ENCODE measurements around the gene GTF3C2. TPM values are rescaled to one million over a fixed set of nuclear protein-coding genes. Genes with fewer than 3 reads are reported as not detected.

GTF3C2 gene
- total RNA-seq, 1 experiment from 2014 or later, result 85.4 TPM

GRCh38 chr2:27308359-27308881, 48.1 kb downstream of the GTF3C2 start, which contains the start of gene UCN:
TSS of gene UCN (minus strand) at chr2:27308445. CDS start at chr2:27307895, 550 bp downstream.
- CTCF ChIA-PET, result no interaction called here
- Mint-ChIP-seq H3K9me3 (ENCODE audit: low read depth, unreplicated experiment) (no peaks in the 10 kb centered on the region), H3K4me3 (ENCODE audit: low read depth, unreplicated experiment) (peak within 1 kb of the TSS; percentile 65), H3K4me1 (ENCODE audit: low read depth, unreplicated experiment) (no peaks in the 10 kb centered on the region), H3K36me3 (ENCODE audit: insufficient read depth, unreplicated experiment) (peaks cover 19% of the 10 kb centered on the region), H3K27me3 (ENCODE audit: unreplicated experiment) (peaks cover 23% of the 10 kb centered on the region), H3K27ac (ENCODE audit: unreplicated experiment) (no peak within 1 kb of the TSS)
- BruUV-seq (replicated peaks), result no TSS peak
- no peak for DNase-seq
- intact Hi-C loops (cut with micrococcal nuclease; ENCODE audit: unreplicated experiment), result no loop called here
- TF ChIP-seq CTCF (IDR thresholded peaks at IDR 0.05; ENCODE audit: unreplicated experiment), result no peak

GRCh38 chr2:27307545-27308358, 48.8 kb downstream of the GTF3C2 start:
- no peak for TF ChIP-seq CTCF (IDR thresholded peaks at IDR 0.05; ENCODE audit: unreplicated experiment)
- peaks cover 23% of the 10 kb centered on the region for H3K27me3 Mint-ChIP-seq (ENCODE audit: unreplicated experiment)
- no peaks in the 10 kb centered on the region for H3K9me3 Mint-ChIP-seq (ENCODE audit: low read depth, unreplicated experiment)
- peak overlapping the region; percentile 65 for H3K4me3 Mint-ChIP-seq (ENCODE audit: low read depth, unreplicated experiment)
- no TSS peak for BruUV-seq (replicated peaks)
- intact Hi-C loops (cut with micrococcal nuclease; ENCODE audit: unreplicated experiment), result no loop called here
- CTCF ChIA-PET, result no interaction called here
- no peak for DNase-seq
- no peak overlapping the region for H3K27ac Mint-ChIP-seq (ENCODE audit: unreplicated experiment)
- peaks cover 19% of the 10 kb centered on the region for H3K36me3 Mint-ChIP-seq (ENCODE audit: insufficient read depth, unreplicated experiment)
- no peaks in the 10 kb centered on the region for H3K4me1 Mint-ChIP-seq (ENCODE audit: low read depth, unreplicated experiment)

GRCh38 chr2:27307287-27307544, 49.3 kb downstream of the GTF3C2 start:
- Mint-ChIP-seq H3K9me3 (ENCODE audit: low read depth, unreplicated experiment) (no peaks in the 10 kb centered on the region), H3K27ac (ENCODE audit: unreplicated experiment) (no peak overlapping the region), H3K36me3 (ENCODE audit: insufficient read depth, unreplicated experiment) (peaks cover 19% of the 10 kb centered on the region), H3K4me1 (ENCODE audit: low read depth, unreplicated experiment) (no peaks in the 10 kb centered on the region), H3K4me3 (ENCODE audit: low read depth, unreplicated experiment) (peak overlapping the region; percentile 65), H3K27me3 (ENCODE audit: unreplicated experiment) (peaks cover 23% of the 10 kb centered on the region)
- no TSS peak for BruUV-seq (replicated peaks)
- intact Hi-C loops (cut with micrococcal nuclease; ENCODE audit: unreplicated experiment), result no loop called here
- no peak for DNase-seq
- no peak for TF ChIP-seq CTCF (IDR thresholded peaks at IDR 0.05; ENCODE audit: unreplicated experiment)
- CTCF ChIA-PET, result no interaction called here

- peaks cover 19% of the 10 kb centered on the region for H3K36me3 Mint-ChIP-seq (ENCODE audit: insufficient read depth, unreplicated experiment)
- peak overlapping the region; percentile 78 for H3K27ac Mint-ChIP-seq (ENCODE audit: unreplicated experiment)
- peaks cover 23% of the 10 kb centered on the region for H3K27me3 Mint-ChIP-seq (ENCODE audit: unreplicated experiment)
- H3K9me3 Mint-ChIP-seq (ENCODE audit: low read depth, unreplicated experiment), result no peaks in the 10 kb centered on the region
- CTCF ChIA-PET, result interaction anchor here (1.9 kb wide), 1 partner anchor 12 kb away, joined by 5 read pairs; no protein-coding TSS in a partner anchor
- peak overlapping the region; percentile 65 for H3K4me3 Mint-ChIP-seq (ENCODE audit: low read depth, unreplicated experiment)
- no peak for TF ChIP-seq CTCF (IDR thresholded peaks at IDR 0.05; ENCODE audit: unreplicated experiment)
- H3K4me1 Mint-ChIP-seq (ENCODE audit: low read depth, unreplicated experiment), result no peaks in the 10 kb centered on the region
- intact Hi-C loops (cut with micrococcal nuclease; ENCODE audit: unreplicated experiment), result no loop called here
- BruUV-seq (replicated peaks), result no TSS peak
- DNase-seq, result no peak
Observed at GRCh38 chr2:27306573-27307286, 49.8 kb downstream of the GTF3C2 start.

Data from Calu3 (cell line).